GM12874 (cell line): Measurements from ENCODE around the gene TMEM132D.

ENCODE experiments used
- CTCF ChIP-seq: IDR thresholded peaks from 2 replicates; pipeline ENCODE4 v1.5.1; 2011; ENCODE audit warnings: low read depth, mild to moderate bottlenecking, control low read depth, low read length, moderate library complexity; ENCODE audit not compliant: insufficient read depth

The TMEM132D gene

GRCh38 chr12:129496226-129496625 lies 407.6 kb downstream of the TMEM132D start:
- TF ChIP-seq CTCF = no peak

- no peak for TF ChIP-seq CTCF
These were observed 409.1 kb downstream of the TMEM132D start for GRCh38 chr12:129494766-129495165.

- TF ChIP-seq CTCF = no peak
These were observed 409.6 kb downstream of the TMEM132D start for GRCh38 chr12:129494260-129494659.

GRCh38 chr12:129489100-129489676 lies 414.6 kb downstream of the TMEM132D start:
- TF ChIP-seq CTCF = no peak

- no peak for TF ChIP-seq CTCF
These were observed 416.9 kb downstream of the TMEM132D start for GRCh38 chr12:129486931-129487330.

GRCh38 chr12:129483111-129483893 lies 420.5 kb downstream of the TMEM132D start:
- TF ChIP-seq CTCF = no peak

- TF ChIP-seq CTCF = no peak
These were observed 421.9 kb downstream of the TMEM132D start for GRCh38 chr12:129481921-129482320.
